Neural cell (in vitro differentiated cells): ENCODE results near the gene LRPPRC. TPM values are rescaled to one million over a fixed set of nuclear protein-coding genes. Genes with fewer than 3 reads are reported as not detected.

Experiments
- H2AFZ ChIP-seq: fragments of 200-600, 300-800 bp; sonication (generic), shearing (Covaris generic); 2 replicates; pipeline ENCODE4 v1.6.0; 2014; ENCODE audit warnings: low read depth, mild to moderate bottlenecking, antibody characterized with exemption, low read length, moderate library complexity
- H3F3A ChIP-seq: fragments of 200-600 bp; shearing (Covaris generic); 2 replicates; pipeline ENCODE4 v1.6.1; 2016; ENCODE audit warnings: mild to moderate bottlenecking, moderate library complexity, mixed read lengths, antibody characterized with exemption, low read length; ENCODE audit not compliant: insufficient read depth, poor library complexity, severe bottlenecking
- H3K27ac ChIP-seq: fragments of 200-600, 300-800 bp; sonication (generic), shearing (Covaris generic); 2 replicates; pipeline ENCODE4 v1.5.1; 2014; ENCODE audit warnings: mild to moderate bottlenecking, low read length, moderate library complexity
- H3K27me3 ChIP-seq: fragments of 300-800, 200-600 bp; sonication (generic), shearing (Covaris generic); 2 replicates; pipeline ENCODE4 v1.6.0; 2014; ENCODE audit warnings: mild to moderate bottlenecking, low read depth, low read length, moderate library complexity; ENCODE audit not compliant: insufficient read depth
- H3K36me3 ChIP-seq: fragments of 300-800, 200-600 bp; sonication (generic), shearing (Covaris generic); 2 replicates; pipeline ENCODE4 v1.5.1; 2014; ENCODE audit warnings: mild to moderate bottlenecking, antibody characterized with exemption, low read length, moderate library complexity; ENCODE audit not compliant: insufficient read depth
- H3K4me2 ChIP-seq: fragments of 300-800, 200-600 bp; sonication (generic), shearing (Covaris generic); 2 replicates; pipeline ENCODE4 v1.6.0; 2014; ENCODE audit warnings: mild to moderate bottlenecking, low read length
- H3K4me3 ChIP-seq: fragments of 300-800, 200-600 bp; sonication (generic), shearing (Covaris generic); 2 replicates; pipeline ENCODE4 v1.5.1; 2014; ENCODE audit warnings: mild to moderate bottlenecking, low read length, moderate library complexity
- H3K79me2 ChIP-seq: fragments of 200-600 bp; shearing (Covaris generic); replicated peaks from 2 replicates; pipeline ENCODE4 v1.6.0; 2014; ENCODE audit warnings: mild to moderate bottlenecking, low read length, moderate library complexity; ENCODE audit not compliant: insufficient read depth
- H3K9ac ChIP-seq: fragments of 300-800, 200-600 bp; sonication (generic), shearing (Covaris generic); 2 replicates; pipeline ENCODE4 v1.6.1; 2016; ENCODE audit warnings: mild to moderate bottlenecking, low read length, mixed read lengths
- H3K9me2 ChIP-seq: fragments of 200-600 bp; shearing (Covaris generic); 2 replicates; pipeline ENCODE4 v1.6.1; 2016; ENCODE audit warnings: mild to moderate bottlenecking, low read length, mixed read lengths; ENCODE audit not compliant: insufficient read depth
- H3K9me3 ChIP-seq: fragments of 200-600, 300-800 bp; sonication (generic), shearing (Covaris generic); 2 replicates; pipeline ENCODE4 v1.6.1; 2016; ENCODE audit warnings: mild to moderate bottlenecking, mixed run types, low read length, moderate library complexity, mixed read lengths
- H4K20me1 ChIP-seq: fragments of 200-600 bp; shearing (Covaris generic); 2 replicates; pipeline ENCODE4 v1.6.1; 2016; ENCODE audit warnings: mild to moderate bottlenecking, mixed run types; ENCODE audit not compliant: insufficient read depth
- EP300 ChIP-seq: fragments of 450-650 bp; conservative IDR thresholded peaks from 2 replicates; pipeline ENCODE4 v1.6.1; 2014; ENCODE audit warnings: antibody characterized with exemption, mild to moderate bottlenecking, moderate library complexity; ENCODE audit not compliant: poor library complexity, severe bottlenecking
- EZH2 ChIP-seq: fragments of 200-600, 300-800 bp; shearing (Covaris generic), sonication (generic); IDR thresholded peaks from 2 replicates; pipeline ENCODE4 v1.6.1; 2014; ENCODE audit warnings: antibody characterized with exemption, low read length, borderline replicate concordance, mild to moderate bottlenecking; ENCODE audit not compliant: insufficient read depth, poor library complexity, severe bottlenecking
- MXI1 ChIP-seq: fragments of 450-650 bp; conservative IDR thresholded peaks from 2 replicates; pipeline ENCODE4 v1.6.1; 2014; ENCODE audit warnings: antibody characterized with exemption, mild to moderate bottlenecking; ENCODE audit not compliant: poor library complexity, severe bottlenecking
- POLR2AphosphoS5 ChIP-seq: IDR thresholded peaks from 2 replicates; pipeline ENCODE4 v1.6.1; 2012
- RAD21 ChIP-seq: fragments of 450-650 bp; conservative IDR thresholded peaks from 2 replicates; pipeline ENCODE4 v1.6.1; 2014; ENCODE audit warnings: antibody characterized with exemption, mild to moderate bottlenecking, moderate library complexity
- SMC3 ChIP-seq: fragments of 450-650 bp; conservative IDR thresholded peaks from 2 replicates; pipeline ENCODE4 v1.6.1; 2014; ENCODE audit warnings: antibody characterized with exemption, mild to moderate bottlenecking, moderate library complexity; ENCODE audit not compliant: poor library complexity
- TAF1 ChIP-seq: IDR thresholded peaks from 2 replicates; pipeline ENCODE4 v1.6.1; 2012; ENCODE audit warnings: low read depth
- polyA plus RNA-seq: library from polyadenylated mRNA; depleted of rRNA; stranded (reverse); fragments of >200 nt; gene quantifications from 2 replicates; pipeline ENCODE4 v1.2.3, GENCODE V29; 2014
- TF ChIP-seq, protein P1 (sequence below): IDR thresholded peaks from 2 replicates; pipeline ENCODE4 v1.6.1; 2012; ENCODE audit warnings: borderline replicate concordance
- TF ChIP-seq, protein P2 (sequence below): fragments of 450-650 bp; IDR thresholded peaks from 2 replicates; pipeline ENCODE4 v1.5.1; 2014; ENCODE audit warnings: antibody characterized with exemption, mild to moderate bottlenecking, moderate library complexity; ENCODE audit not compliant: poor library complexity, severe bottlenecking

LRPPRC gene
- polyA plus RNA-seq, 1 donor from 2014 or later = 63.1 TPM

DNA sequence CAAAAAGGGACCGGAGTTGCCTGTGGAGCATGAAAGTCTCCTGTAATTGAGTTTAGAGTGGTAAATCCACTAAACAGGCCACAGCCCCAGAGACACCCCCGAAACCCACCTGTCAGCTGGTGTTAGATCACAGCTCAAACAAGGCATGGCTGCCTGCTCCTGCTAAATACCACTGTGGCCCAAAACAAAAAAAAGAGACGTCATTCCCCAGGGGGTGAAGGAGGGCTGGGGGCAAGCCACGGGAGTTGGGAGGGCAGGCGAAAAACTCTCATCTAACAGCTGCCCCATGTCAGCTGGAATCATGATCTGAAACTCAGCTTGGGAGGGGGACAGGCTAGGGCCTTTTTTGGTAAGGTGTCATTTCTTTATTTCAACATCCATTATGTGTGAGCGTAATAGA lies 42.5 kb upstream of the LRPPRC start:
- H3K4me3 ChIP-seq = no peak overlapping the region
- H3K4me2 ChIP-seq = no peak overlapping the region
- H3K27me3 ChIP-seq = no peaks in the 10 kb centered on the region
- H3K27ac ChIP-seq = no peak overlapping the region
- H3K79me2 ChIP-seq = no peaks in the 10 kb centered on the region
- H4K20me1 ChIP-seq = no peaks in the 10 kb centered on the region
- no peaks in the 10 kb centered on the region for H3K9me3 ChIP-seq
- no peak for TF ChIP-seq MXI1
- TF ChIP-seq TAF1 = no peak
- no peak for TF ChIP-seq EZH2
- TF ChIP-seq, protein P1, sequence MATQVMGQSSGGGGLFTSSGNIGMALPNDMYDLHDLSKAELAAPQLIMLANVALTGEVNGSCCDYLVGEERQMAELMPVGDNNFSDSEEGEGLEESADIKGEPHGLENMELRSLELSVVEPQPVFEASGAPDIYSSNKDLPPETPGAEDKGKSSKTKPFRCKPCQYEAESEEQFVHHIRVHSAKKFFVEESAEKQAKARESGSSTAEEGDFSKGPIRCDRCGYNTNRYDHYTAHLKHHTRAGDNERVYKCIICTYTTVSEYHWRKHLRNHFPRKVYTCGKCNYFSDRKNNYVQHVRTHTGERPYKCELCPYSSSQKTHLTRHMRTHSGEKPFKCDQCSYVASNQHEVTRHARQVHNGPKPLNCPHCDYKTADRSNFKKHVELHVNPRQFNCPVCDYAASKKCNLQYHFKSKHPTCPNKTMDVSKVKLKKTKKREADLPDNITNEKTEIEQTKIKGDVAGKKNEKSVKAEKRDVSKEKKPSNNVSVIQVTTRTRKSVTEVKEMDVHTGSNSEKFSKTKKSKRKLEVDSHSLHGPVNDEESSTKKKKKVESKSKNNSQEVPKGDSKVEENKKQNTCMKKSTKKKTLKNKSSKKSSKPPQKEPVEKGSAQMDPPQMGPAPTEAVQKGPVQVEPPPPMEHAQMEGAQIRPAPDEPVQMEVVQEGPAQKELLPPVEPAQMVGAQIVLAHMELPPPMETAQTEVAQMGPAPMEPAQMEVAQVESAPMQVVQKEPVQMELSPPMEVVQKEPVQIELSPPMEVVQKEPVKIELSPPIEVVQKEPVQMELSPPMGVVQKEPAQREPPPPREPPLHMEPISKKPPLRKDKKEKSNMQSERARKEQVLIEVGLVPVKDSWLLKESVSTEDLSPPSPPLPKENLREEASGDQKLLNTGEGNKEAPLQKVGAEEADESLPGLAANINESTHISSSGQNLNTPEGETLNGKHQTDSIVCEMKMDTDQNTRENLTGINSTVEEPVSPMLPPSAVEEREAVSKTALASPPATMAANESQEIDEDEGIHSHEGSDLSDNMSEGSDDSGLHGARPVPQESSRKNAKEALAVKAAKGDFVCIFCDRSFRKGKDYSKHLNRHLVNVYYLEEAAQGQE = no peak
- TF ChIP-seq RAD21 = no peak
- no peak for TF ChIP-seq SMC3
- no peaks in the 10 kb centered on the region for H3F3A ChIP-seq
- no peak overlapping the region for H2AFZ ChIP-seq
- H3K9me2 ChIP-seq = no peaks in the 10 kb centered on the region
- H3K9ac ChIP-seq = no peak overlapping the region
- H3K36me3 ChIP-seq = no peaks in the 10 kb centered on the region

DNA sequence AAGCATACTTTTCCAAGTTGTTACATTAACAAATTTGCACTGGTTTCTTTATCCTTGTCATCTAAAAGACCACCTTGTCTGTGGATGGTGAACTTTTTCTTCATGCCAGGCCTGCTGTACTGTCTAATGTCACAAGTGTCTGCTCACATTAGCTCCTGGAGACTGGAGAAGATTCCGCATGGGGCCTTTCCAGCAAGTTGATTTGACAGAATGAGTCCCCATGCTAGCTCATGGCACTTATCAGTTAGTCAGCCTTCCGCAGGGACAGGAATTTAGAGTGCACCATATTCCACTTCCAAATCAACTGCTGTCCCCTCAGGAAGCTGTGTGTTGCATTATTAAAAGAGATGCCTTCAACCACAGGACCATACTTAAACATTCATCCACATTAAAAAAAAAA lies 41.4 kb upstream of the LRPPRC start:
- Histone ChIP-seq H3K36me3 (no peaks in the 10 kb centered on the region), H3K4me2 (no peak overlapping the region), H3K27me3 (no peaks in the 10 kb centered on the region), H3K9me3 (no peaks in the 10 kb centered on the region), H2AFZ (no peak overlapping the region), H3K4me3 (no peak overlapping the region), H3K27ac (no peak overlapping the region), H4K20me1 (no peaks in the 10 kb centered on the region), H3K9me2 (no peaks in the 10 kb centered on the region), H3K79me2 (no peaks in the 10 kb centered on the region), H3F3A (no peaks in the 10 kb centered on the region), H3K9ac (no peak overlapping the region)
- TF ChIP-seq POLR2AphosphoS5 = no peak
- TF ChIP-seq SMC3 = no peak
- no peak for TF ChIP-seq RAD21
- no peak for TF ChIP-seq MXI1
- TF ChIP-seq EZH2 = no peak
- TF ChIP-seq, protein P2, sequence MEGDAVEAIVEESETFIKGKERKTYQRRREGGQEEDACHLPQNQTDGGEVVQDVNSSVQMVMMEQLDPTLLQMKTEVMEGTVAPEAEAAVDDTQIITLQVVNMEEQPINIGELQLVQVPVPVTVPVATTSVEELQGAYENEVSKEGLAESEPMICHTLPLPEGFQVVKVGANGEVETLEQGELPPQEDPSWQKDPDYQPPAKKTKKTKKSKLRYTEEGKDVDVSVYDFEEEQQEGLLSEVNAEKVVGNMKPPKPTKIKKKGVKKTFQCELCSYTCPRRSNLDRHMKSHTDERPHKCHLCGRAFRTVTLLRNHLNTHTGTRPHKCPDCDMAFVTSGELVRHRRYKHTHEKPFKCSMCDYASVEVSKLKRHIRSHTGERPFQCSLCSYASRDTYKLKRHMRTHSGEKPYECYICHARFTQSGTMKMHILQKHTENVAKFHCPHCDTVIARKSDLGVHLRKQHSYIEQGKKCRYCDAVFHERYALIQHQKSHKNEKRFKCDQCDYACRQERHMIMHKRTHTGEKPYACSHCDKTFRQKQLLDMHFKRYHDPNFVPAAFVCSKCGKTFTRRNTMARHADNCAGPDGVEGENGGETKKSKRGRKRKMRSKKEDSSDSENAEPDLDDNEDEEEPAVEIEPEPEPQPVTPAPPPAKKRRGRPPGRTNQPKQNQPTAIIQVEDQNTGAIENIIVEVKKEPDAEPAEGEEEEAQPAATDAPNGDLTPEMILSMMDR = no peak
- TF ChIP-seq TAF1 = no peak
- TF ChIP-seq, protein P1 = no peak
- no peak for TF ChIP-seq EP300
